Measurements from ENCODE around the gene ATRNL1.

The ATRNL1 gene

DNA sequence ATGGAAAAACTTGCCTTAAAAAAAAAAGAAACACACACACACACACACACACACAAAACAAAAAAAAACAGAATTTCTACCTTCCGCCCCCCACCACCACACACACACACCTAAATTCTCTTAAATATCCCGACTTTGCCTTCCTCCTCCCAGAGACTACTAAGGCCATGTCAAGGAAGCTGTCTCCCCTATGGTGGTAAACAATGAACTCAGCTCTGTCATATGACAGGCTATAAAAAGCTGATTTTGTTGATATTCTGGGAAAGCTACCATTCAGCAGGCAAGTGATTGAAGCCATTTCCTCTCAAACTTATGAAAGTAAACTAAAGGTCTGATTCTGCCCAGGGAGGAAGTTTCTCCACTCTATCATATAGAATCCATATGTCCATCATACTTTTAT is 708.8 kb downstream of the ATRNL1 start:
- H2BK5ac ChIP-seq (ENCODE audit: low read length) = no peak overlapping the region
- no peaks in the 10 kb centered on the region for H3K27me3 ChIP-seq (ENCODE audit: control insufficient read depth in 3 of 3, insufficient read depth in 3 of 3, low read depth in 1 of 3, low read length in 3 of 3)
- no peak overlapping the region for H3K18ac ChIP-seq (ENCODE audit: low read length)
- no peak for DNase-seq (ENCODE audit: low spot score)
- no peak overlapping the region for H3K23ac ChIP-seq (ENCODE audit: low read depth, low read length, poor library complexity)
- H3K4me3 ChIP-seq (ENCODE audit: low read length in 2 of 2) = no peak overlapping the region
- H3K4me2 ChIP-seq (ENCODE audit: insufficient read depth, low read length, poor library complexity, severe bottlenecking) = no peak overlapping the region
- no peak overlapping the region for H2BK12ac ChIP-seq (ENCODE audit: low read length)
- peak overlapping the region; percentile 37 for H2AFZ ChIP-seq (ENCODE audit: low read length)
- no peak overlapping the region for H3K14ac ChIP-seq (ENCODE audit: low read length)
- H3K9me3 ChIP-seq (replicated peaks in 1 of 2; ENCODE audit: control insufficient read depth in 2 of 2, insufficient read depth in 1 of 2, low read depth in 1 of 2, low read length in 2 of 2) = peaks cover 0 to 1% of the 10 kb centered on the region in 2 donors
- H3K27ac ChIP-seq (replicated peaks; ENCODE audit: low read length) = no peak overlapping the region
- H3K4ac ChIP-seq (ENCODE audit: low read length) = no peak overlapping the region
- H2BK15ac ChIP-seq (ENCODE audit: low read length) = no peak overlapping the region
- H3K79me1 ChIP-seq (ENCODE audit: low read depth, low read length) = no peaks in the 10 kb centered on the region
- peaks cover 0 to 9% of the 10 kb centered on the region in 2 donors for H3K4me1 ChIP-seq (ENCODE audit: control insufficient read depth in 2 of 2, insufficient read depth in 1 of 2, low read depth in 1 of 2, low read length in 2 of 2)
- no peak overlapping the region for H4K91ac ChIP-seq (ENCODE audit: low read depth, low read length, poor library complexity)
- H2AK5ac ChIP-seq (ENCODE audit: low read depth, low read length) = no peak overlapping the region
- no peak overlapping the region for H4K8ac ChIP-seq (ENCODE audit: low read depth, low read length)
- 100% methylated on average over 2 of the region's 2 CpGs; no CpG with 5 or more reads in 1 of the 2 donors for WGBS, 2 donors (ENCODE audit: extremely low coverage in 2 of 2, insufficient read length in 2 of 2, insufficient replicate concordance in 1 of 2)
- no peak overlapping the region for H2BK120ac ChIP-seq (ENCODE audit: low read depth, low read length)
- H3K36me3 ChIP-seq (replicated peaks in 1 of 2; ENCODE audit: control insufficient read depth in 2 of 2, insufficient read depth in 2 of 2, low read length in 2 of 2) = no peaks in the 10 kb centered on the region
- H3K9ac ChIP-seq (ENCODE audit: low read depth, low read length, poor library complexity) = no peak overlapping the region

- Histone ChIP-seq H3K27me3 (ENCODE audit: control insufficient read depth in 3 of 3, insufficient read depth in 3 of 3, low read depth in 1 of 3, low read length in 3 of 3) (no peaks in the 10 kb centered on the region), H3K4me3 (ENCODE audit: low read length in 2 of 2) (no peak overlapping the region), H3K27ac (replicated peaks; ENCODE audit: low read length) (no peak overlapping the region), H3K18ac (ENCODE audit: low read length) (no peak overlapping the region), H2AFZ (ENCODE audit: low read length) (no peak overlapping the region), H3K23ac (ENCODE audit: low read depth, low read length, poor library complexity) (no peak overlapping the region), H4K8ac (ENCODE audit: low read depth, low read length) (no peak overlapping the region), H3K4me1 (ENCODE audit: control insufficient read depth in 2 of 2, insufficient read depth in 1 of 2, low read depth in 1 of 2, low read length in 2 of 2) (peaks cover 0 to 9% of the 10 kb centered on the region in 2 donors), H3K9ac (ENCODE audit: low read depth, low read length, poor library complexity) (no peak overlapping the region), H2BK15ac (ENCODE audit: low read length) (no peak overlapping the region), H3K4me2 (ENCODE audit: insufficient read depth, low read length, poor library complexity, severe bottlenecking) (no peak overlapping the region), H3K4ac (ENCODE audit: low read length) (no peak overlapping the region), H3K9me3 (replicated peaks in 1 of 2; ENCODE audit: control insufficient read depth in 2 of 2, insufficient read depth in 1 of 2, low read depth in 1 of 2, low read length in 2 of 2) (peaks cover 0 to 1% of the 10 kb centered on the region in 2 donors), H2AK5ac (ENCODE audit: low read depth, low read length) (no peak overlapping the region), H2BK5ac (ENCODE audit: low read length) (no peak overlapping the region), H2BK12ac (ENCODE audit: low read length) (no peak overlapping the region), H3K14ac (ENCODE audit: low read length) (no peak overlapping the region), H4K91ac (ENCODE audit: low read depth, low read length, poor library complexity) (no peak overlapping the region), H3K36me3 (replicated peaks in 1 of 2; ENCODE audit: control insufficient read depth in 2 of 2, insufficient read depth in 2 of 2, low read length in 2 of 2) (no peaks in the 10 kb centered on the region), H3K79me1 (ENCODE audit: low read depth, low read length) (no peaks in the 10 kb centered on the region), H2BK120ac (ENCODE audit: low read depth, low read length) (no peak overlapping the region)
- DNase-seq (ENCODE audit: low spot score) = no peak
Measured at GRCh38 chr10:115802911-115803310, 709.7 kb downstream of the ATRNL1 start.

- H4K91ac ChIP-seq (ENCODE audit: low read depth, low read length, poor library complexity) = no peak overlapping the region
- no peak overlapping the region for H2AK5ac ChIP-seq (ENCODE audit: low read depth, low read length)
- H3K27ac ChIP-seq (replicated peaks; ENCODE audit: low read length) = no peak overlapping the region
- no peaks in the 10 kb centered on the region for H3K36me3 ChIP-seq (replicated peaks in 1 of 2; ENCODE audit: control insufficient read depth in 2 of 2, insufficient read depth in 2 of 2, low read length in 2 of 2)
- no peak overlapping the region for H3K9ac ChIP-seq (ENCODE audit: low read depth, low read length, poor library complexity)
- H3K4me2 ChIP-seq (ENCODE audit: insufficient read depth, low read length, poor library complexity, severe bottlenecking) = no peak overlapping the region
- no peak overlapping the region for H3K14ac ChIP-seq (ENCODE audit: low read length)
- peaks cover 0 to 2% of the 10 kb centered on the region in 2 donors for H3K4me1 ChIP-seq (ENCODE audit: control insufficient read depth in 2 of 2, insufficient read depth in 1 of 2, low read depth in 1 of 2, low read length in 2 of 2)
- H4K8ac ChIP-seq (ENCODE audit: low read depth, low read length) = no peak overlapping the region
- H2AFZ ChIP-seq (ENCODE audit: low read length) = no peak overlapping the region
- WGBS, 2 donors (ENCODE audit: extremely low coverage in 2 of 2, insufficient read length in 2 of 2, insufficient replicate concordance in 1 of 2) = no CpG with 5 or more reads among the region's 2 CpGs
- H3K4me3 ChIP-seq (ENCODE audit: low read length in 2 of 2) = no peak overlapping the region
- no peak for DNase-seq (ENCODE audit: low spot score)
- H3K9me3 ChIP-seq (replicated peaks in 1 of 2; ENCODE audit: control insufficient read depth in 2 of 2, insufficient read depth in 1 of 2, low read depth in 1 of 2, low read length in 2 of 2) = peaks cover 0 to 4% of the 10 kb centered on the region in 2 donors
- no peak overlapping the region for H2BK120ac ChIP-seq (ENCODE audit: low read depth, low read length)
- H3K18ac ChIP-seq (ENCODE audit: low read length) = no peak overlapping the region
- H2BK5ac ChIP-seq (ENCODE audit: low read length) = no peak overlapping the region
- H3K4ac ChIP-seq (ENCODE audit: low read length) = no peak overlapping the region
- H2BK15ac ChIP-seq (ENCODE audit: low read length) = no peak overlapping the region
- no peak overlapping the region for H3K23ac ChIP-seq (ENCODE audit: low read depth, low read length, poor library complexity)
- no peaks in the 10 kb centered on the region for H3K79me1 ChIP-seq (ENCODE audit: low read depth, low read length)
- H3K27me3 ChIP-seq (ENCODE audit: control insufficient read depth in 3 of 3, insufficient read depth in 3 of 3, low read depth in 1 of 3, low read length in 3 of 3) = no peaks in the 10 kb centered on the region
- no peak overlapping the region for H2BK12ac ChIP-seq (ENCODE audit: low read length)
Measured at GRCh38 chr10:115814542-115814941, 721.4 kb downstream of the ATRNL1 start.

DNA sequence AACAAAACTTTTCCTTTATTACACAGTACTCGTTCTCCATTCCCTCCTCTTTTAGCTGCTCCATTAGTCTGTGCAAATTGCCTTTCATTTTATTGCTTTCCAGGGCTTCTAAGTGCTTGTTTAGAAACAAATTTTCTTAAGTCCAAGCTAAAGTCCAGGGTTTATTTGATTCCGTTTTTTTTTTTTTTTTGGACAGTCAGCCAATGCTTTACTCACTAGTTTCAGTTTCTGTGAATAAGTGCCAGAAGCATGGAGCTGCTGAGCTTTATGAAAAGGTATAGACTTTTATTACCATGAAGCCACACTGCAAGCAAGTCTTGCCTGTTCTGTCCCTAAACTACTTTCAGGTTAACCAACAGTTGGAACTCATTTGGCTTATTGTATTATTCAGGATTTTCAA is 724.8 kb downstream of the ATRNL1 start:
- no peaks in the 10 kb centered on the region for H3K9me3 ChIP-seq (replicated peaks in 1 of 2; ENCODE audit: control insufficient read depth in 2 of 2, insufficient read depth in 1 of 2, low read depth in 1 of 2, low read length in 2 of 2)
- no peak overlapping the region for H3K9ac ChIP-seq (ENCODE audit: low read depth, low read length, poor library complexity)
- no peak overlapping the region for H3K23ac ChIP-seq (ENCODE audit: low read depth, low read length, poor library complexity)
- no peak overlapping the region for H2AFZ ChIP-seq (ENCODE audit: low read length)
- H3K27ac ChIP-seq (replicated peaks; ENCODE audit: low read length) = no peak overlapping the region
- H3K36me3 ChIP-seq (replicated peaks in 1 of 2; ENCODE audit: control insufficient read depth in 2 of 2, insufficient read depth in 2 of 2, low read length in 2 of 2) = no peaks in the 10 kb centered on the region
- no peak overlapping the region for H2BK12ac ChIP-seq (ENCODE audit: low read length)
- H4K8ac ChIP-seq (ENCODE audit: low read depth, low read length) = no peak overlapping the region
- no peak overlapping the region for H3K14ac ChIP-seq (ENCODE audit: low read length)
- no peak overlapping the region for H3K4me2 ChIP-seq (ENCODE audit: insufficient read depth, low read length, poor library complexity, severe bottlenecking)
- H3K4me3 ChIP-seq (ENCODE audit: low read length in 2 of 2) = no peak overlapping the region
- peaks cover 0 to 2% of the 10 kb centered on the region in 2 donors for H3K4me1 ChIP-seq (ENCODE audit: control insufficient read depth in 2 of 2, insufficient read depth in 1 of 2, low read depth in 1 of 2, low read length in 2 of 2)
- no peak overlapping the region for H2BK120ac ChIP-seq (ENCODE audit: low read depth, low read length)
- H2BK15ac ChIP-seq (ENCODE audit: low read length) = no peak overlapping the region
- WGBS, 2 donors (ENCODE audit: extremely low coverage in 2 of 2, insufficient read length in 2 of 2, insufficient replicate concordance in 1 of 2) = no CpG with 5 or more reads among the region's 2 CpGs
- H4K91ac ChIP-seq (ENCODE audit: low read depth, low read length, poor library complexity) = no peak overlapping the region
- DNase-seq (ENCODE audit: low spot score) = no peak
- no peaks in the 10 kb centered on the region for H3K27me3 ChIP-seq (ENCODE audit: control insufficient read depth in 3 of 3, insufficient read depth in 3 of 3, low read depth in 1 of 3, low read length in 3 of 3)
- no peaks in the 10 kb centered on the region for H3K79me1 ChIP-seq (ENCODE audit: low read depth, low read length)
- H2AK5ac ChIP-seq (ENCODE audit: low read depth, low read length) = no peak overlapping the region
- H3K18ac ChIP-seq (ENCODE audit: low read length) = no peak overlapping the region
- H2BK5ac ChIP-seq (ENCODE audit: low read length) = no peak overlapping the region
- no peak overlapping the region for H3K4ac ChIP-seq (ENCODE audit: low read length)

Data from neuronal stem cell (in vitro differentiated cells).